ENCODE measurements around the gene NUDC. TPM values are rescaled to one million over a fixed set of nuclear protein-coding genes. Genes with fewer than 3 reads are reported as not detected.
A peak's percentile ranks its signal among the peaks of the same experiment; 100 is the strongest.

Gene NUDC
- total RNA-seq, 1 donor from 2014 or later: 151 TPM

DNA sequence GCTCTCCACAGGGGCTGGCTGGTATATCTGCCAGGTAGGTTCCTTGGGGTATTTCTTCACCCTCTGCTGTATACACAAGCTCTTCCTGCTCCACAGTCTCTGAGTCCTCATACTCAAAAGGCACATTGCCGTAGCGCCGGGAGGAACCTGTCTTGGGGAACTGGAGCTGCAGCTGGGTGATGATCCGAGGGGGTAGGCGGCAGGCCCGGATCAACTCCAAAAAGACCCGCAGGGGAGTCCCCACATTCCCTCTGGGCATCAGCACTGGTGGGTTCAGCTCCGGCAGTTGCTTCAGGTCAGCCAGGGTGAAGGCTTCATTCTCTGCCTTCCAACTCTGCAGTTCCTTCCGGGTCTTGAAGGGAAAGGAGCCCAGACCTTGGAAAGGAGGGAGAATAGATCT is 24.2 kb upstream of the NUDC start:
- Mint-ChIP-seq H3K4me3 (no peak overlapping the region), H3K27ac (no peak overlapping the region), H3K27me3 (ENCODE audit: insufficient read depth) (peaks cover under 1% of the 10 kb centered on the region), H3K4me1 (ENCODE audit: low read depth) (peaks cover 27% of the 10 kb centered on the region), H3K36me3 (ENCODE audit: low read depth) (peaks cover 24% of the 10 kb centered on the region), H3K9me3 (no peaks in the 10 kb centered on the region)
- DNase-seq (ENCODE audit: low spot score): no peak
- intact Hi-C loops (cut with micrococcal nuclease): no loop called here

DNA sequence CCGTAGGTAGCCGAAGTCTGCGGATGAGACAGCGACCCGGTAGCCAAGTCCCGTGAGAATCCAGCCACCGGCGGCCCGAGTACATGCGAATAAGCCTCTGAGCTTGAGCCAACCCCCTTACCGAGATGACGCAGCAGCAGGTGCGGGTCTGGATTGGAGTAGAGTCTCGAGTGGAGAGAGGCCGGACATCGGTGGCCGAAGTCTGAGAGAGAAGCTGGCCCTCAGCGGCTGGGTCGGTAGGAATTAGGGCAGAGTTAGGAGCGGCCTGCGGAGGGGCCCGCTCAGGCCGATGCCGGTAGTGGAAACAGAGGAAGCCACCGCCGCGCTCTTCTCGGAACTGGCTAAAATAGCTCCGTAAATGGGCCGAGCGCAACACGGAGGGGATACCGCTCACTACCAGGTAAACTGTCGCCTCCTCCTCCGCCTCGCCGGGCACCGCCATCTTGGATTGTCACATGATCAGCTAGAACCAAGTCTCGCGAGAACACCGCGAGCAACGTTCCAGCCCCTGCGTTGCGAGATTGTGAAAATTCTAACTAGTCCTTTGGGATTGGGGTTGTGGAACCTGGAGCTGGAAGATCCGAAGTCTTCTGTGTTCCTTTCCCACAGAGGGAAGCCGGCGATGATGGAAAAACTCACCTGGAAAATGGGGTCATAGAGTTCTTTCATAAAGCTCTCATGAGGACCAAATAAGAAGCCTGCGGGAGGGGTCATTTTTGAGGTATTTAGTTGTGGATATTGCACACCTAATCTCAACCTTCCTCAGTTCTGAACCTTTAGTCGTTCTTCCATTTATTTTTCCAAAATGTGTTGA is 21.3 kb upstream of the NUDC start, which contains the start of gene GPATCH3:
TSS of gene GPATCH3 (minus strand) at position 467 of the 814 bp plus-strand sequence. CDS start at position 442, 25 bp downstream.
- H3K9me3 Mint-ChIP-seq: no peaks in the 10 kb centered on the region
- peak; percentile 81 for DNase-seq (ENCODE audit: low spot score)
- peaks cover 5% of the 10 kb centered on the region for H3K36me3 Mint-ChIP-seq (ENCODE audit: low read depth)
- intact Hi-C loops (cut with micrococcal nuclease): loop anchor here (1.0 to 5.0 kb wide), 3 partner anchors 10 to 593 kb away; partner anchors contain the start of genes GPN2, NUDC and UBXN11
- peaks cover 27% of the 10 kb centered on the region for H3K4me1 Mint-ChIP-seq (ENCODE audit: low read depth)
- H3K27me3 Mint-ChIP-seq (ENCODE audit: insufficient read depth): peaks cover 2% of the 10 kb centered on the region
- H3K27ac Mint-ChIP-seq: peak within 1 kb of the TSS; percentile 96
- peak within 1 kb of the TSS; percentile 93 for H3K4me3 Mint-ChIP-seq

DNA sequence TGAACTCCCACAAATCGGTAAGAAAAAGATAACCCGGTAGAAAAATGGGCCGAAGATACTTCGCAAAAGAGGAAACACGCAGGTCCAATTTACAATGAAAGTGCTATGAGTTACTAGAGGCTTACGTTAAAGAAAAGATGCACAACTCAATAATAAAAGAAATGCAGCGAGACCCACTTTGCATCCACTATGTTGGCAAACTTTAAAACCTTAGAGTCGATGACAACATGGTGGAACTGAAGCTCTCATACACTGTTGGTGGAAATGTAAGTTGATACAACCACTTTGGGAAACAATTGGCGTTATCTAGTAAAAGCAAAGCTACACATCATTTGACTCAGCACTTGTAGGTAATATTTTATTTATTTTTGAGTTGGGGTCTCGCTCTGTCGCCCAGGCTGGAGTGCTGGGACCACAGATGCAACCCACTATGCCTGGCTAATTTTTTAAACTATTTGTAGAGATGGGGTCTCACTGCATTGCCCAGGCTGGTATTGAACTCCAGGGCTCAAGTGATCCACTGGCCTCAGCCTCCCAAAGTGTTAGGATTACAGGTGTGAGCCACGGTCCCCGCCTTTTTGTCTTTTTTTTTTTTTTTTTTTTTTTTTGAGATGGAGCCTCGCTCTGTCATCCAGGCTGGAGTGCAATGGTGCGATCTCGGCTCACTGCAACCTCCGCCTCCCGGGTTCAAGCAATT is 20.6 kb upstream of the NUDC start:
- peak overlapping the region; percentile 96 for H3K27ac Mint-ChIP-seq
- no peaks in the 10 kb centered on the region for H3K9me3 Mint-ChIP-seq
- intact Hi-C loops (cut with micrococcal nuclease): loop anchor here (1.0 to 5.0 kb wide), 3 partner anchors 11 to 594 kb away; partner anchors contain the start of genes GPN2, NUDC and UBXN11
- peaks cover 2% of the 10 kb centered on the region for H3K27me3 Mint-ChIP-seq (ENCODE audit: insufficient read depth)
- H3K4me3 Mint-ChIP-seq: peak overlapping the region; percentile 93
- H3K36me3 Mint-ChIP-seq (ENCODE audit: low read depth): peaks cover 5% of the 10 kb centered on the region
- DNase-seq (ENCODE audit: low spot score): no peak
- H3K4me1 Mint-ChIP-seq (ENCODE audit: low read depth): peaks cover 27% of the 10 kb centered on the region

DNA sequence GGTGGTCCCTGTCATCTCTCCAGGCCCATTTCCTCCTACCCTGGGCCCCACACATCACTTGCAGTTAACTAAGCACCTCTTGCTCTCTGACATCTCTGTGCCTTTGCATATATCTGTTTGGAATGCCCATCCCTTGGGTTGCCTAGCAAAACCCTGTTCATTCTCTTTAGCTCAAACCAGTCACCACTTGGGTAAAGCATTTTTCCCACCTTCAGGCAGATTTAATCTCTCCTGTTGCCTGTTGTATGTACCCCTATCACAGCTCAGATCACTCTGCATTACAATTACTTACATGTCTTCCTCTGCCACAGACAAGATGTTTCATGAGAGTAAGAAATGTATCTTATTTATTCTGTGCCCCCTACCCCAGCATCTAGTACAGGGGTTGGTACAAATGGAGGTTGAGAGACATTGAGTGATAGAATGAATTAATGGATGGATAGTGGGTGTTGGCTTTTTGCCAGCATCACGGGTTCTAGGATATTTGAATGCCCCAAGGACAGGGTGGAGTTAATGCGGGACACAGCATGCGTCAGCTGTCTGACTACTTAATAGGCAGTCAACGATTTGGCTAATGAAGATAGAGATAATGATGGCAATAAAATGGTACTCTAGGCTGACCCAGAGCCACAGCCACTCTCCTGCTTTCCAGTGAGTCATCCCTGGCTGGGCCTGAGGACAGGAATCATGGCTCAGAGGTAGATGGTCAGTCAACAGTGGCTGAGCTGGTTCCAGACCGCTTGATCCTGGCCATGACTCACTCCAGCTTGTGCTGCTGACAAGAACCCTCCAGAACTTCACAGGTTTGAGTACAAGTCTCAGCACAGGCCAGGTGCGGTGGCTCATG is 14.2 kb upstream of the NUDC start:
- H3K27ac Mint-ChIP-seq: no peak overlapping the region
- H3K27me3 Mint-ChIP-seq (ENCODE audit: insufficient read depth): peaks cover 10% of the 10 kb centered on the region
- H3K36me3 Mint-ChIP-seq (ENCODE audit: low read depth): no peaks in the 10 kb centered on the region
- H3K9me3 Mint-ChIP-seq: no peaks in the 10 kb centered on the region
- intact Hi-C loops (cut with micrococcal nuclease): no loop called here
- H3K4me3 Mint-ChIP-seq: no peak overlapping the region
- DNase-seq (ENCODE audit: low spot score): no peak
- H3K4me1 Mint-ChIP-seq (ENCODE audit: low read depth): no peaks in the 10 kb centered on the region

DNA sequence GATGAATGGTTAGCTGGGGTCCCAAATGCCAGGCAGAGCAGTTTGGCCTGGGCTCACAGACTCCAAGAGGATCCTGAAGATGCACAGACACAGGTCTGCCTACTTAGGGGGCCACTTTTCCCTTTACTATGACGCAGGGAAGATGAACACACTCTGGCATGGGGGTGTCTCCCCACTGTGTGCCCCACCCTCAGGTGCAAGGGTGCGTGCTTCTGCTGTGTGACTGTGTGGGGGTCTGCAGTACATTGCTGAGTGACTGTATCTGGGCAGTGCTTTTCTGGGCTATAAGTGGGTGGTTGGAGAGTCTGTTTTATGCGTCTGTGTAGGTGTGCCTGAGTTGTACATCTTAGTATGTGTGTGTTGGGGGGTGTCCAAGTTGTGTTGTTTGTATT is 11.6 kb upstream of the NUDC start:
- no peak for DNase-seq (ENCODE audit: low spot score)
- Mint-ChIP-seq H3K27ac (no peak overlapping the region), H3K27me3 (ENCODE audit: insufficient read depth) (peaks cover 13% of the 10 kb centered on the region), H3K4me3 (no peak overlapping the region), H3K9me3 (no peaks in the 10 kb centered on the region), H3K4me1 (ENCODE audit: low read depth) (no peaks in the 10 kb centered on the region), H3K36me3 (ENCODE audit: low read depth) (no peaks in the 10 kb centered on the region)
- intact Hi-C loops (cut with micrococcal nuclease): no loop called here

DNA sequence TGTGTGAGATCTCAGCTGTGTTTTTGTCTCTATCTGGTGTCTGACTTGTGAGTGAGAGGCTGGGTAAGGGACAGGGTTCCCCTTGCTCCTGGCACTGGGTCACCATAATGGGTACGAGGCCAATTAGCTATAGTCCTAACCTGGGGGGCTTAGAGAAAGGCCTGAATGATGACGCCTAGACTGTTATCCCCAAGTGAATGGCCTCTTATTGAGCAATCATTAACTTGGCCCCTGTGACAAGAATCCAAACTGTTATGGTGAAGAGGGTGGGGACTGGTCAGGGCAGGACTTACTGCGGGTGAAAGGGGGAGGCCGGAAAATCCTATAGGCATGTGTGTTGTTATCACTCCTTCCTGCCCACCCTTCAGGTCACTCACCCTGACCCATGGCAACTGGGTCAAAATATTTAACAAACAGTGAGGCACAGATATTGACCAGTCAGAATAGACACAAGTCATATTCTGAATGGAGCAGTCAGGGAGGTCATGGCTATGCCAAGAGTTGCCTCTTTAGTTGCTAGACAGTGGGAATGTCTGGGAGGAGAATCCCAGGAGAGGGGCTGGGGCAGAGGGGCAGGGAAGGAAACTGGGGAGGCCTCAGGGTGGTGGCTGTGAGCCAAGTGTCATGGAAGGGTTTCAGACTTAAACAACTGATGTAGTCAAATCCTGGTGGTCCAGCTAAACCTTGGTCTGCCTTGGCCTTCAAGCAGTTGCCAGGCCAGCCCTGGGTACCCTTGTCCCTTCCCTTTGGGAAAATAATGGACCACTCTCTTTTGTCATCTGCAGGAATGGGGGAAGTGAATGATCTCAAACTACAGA is 11.0 kb upstream of the NUDC start:
- Mint-ChIP-seq H3K4me3 (no peak overlapping the region), H3K4me1 (ENCODE audit: low read depth) (no peaks in the 10 kb centered on the region), H3K9me3 (no peaks in the 10 kb centered on the region), H3K36me3 (ENCODE audit: low read depth) (no peaks in the 10 kb centered on the region), H3K27me3 (ENCODE audit: insufficient read depth) (peaks cover 13% of the 10 kb centered on the region), H3K27ac (no peak overlapping the region)
- intact Hi-C loops (cut with micrococcal nuclease): no loop called here
- no peak for DNase-seq (ENCODE audit: low spot score)

DNA sequence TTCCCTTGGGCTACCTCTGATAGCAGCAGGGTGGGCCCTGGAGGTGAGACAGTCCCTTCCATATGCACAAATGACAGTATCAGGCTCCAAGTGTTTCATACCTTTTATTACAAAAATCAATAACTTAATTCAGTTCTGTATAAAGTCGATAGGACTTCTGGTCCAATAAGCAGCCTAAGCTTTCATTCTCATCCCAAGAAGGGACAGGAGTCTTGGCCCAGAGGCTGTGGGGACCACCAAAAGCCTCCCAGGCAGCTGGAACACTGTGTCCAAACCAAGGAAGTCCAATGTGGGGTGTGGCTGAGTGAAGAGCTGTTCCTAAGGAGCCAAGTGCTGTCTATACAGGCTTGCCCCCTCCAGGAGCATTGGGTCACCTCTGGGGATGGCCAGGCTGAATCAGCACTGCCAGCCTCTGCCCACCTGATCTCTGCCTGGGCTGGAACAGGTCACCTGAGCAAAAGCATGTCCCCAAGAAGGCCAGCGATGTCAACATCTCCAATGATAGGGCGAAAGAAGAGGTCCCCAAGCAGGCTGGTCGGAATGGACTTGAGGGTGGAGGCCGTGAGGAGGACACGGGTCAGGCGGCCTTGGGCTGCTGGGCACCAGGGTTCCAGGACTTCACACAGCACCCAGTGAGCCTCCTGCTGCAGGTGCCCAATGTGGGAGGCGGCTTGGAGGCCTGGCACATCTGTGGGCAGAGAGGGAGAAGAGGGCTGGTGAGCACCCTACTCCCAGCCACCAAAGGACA is 10.0 kb upstream of the NUDC start:
- Mint-ChIP-seq H3K36me3 (ENCODE audit: low read depth) (no peaks in the 10 kb centered on the region), H3K27ac (no peak overlapping the region), H3K9me3 (no peaks in the 10 kb centered on the region), H3K4me3 (no peak overlapping the region), H3K27me3 (ENCODE audit: insufficient read depth) (peaks cover 13% of the 10 kb centered on the region), H3K4me1 (ENCODE audit: low read depth) (no peaks in the 10 kb centered on the region)
- DNase-seq (ENCODE audit: low spot score): no peak
- intact Hi-C loops (cut with micrococcal nuclease): no loop called here

DNA sequence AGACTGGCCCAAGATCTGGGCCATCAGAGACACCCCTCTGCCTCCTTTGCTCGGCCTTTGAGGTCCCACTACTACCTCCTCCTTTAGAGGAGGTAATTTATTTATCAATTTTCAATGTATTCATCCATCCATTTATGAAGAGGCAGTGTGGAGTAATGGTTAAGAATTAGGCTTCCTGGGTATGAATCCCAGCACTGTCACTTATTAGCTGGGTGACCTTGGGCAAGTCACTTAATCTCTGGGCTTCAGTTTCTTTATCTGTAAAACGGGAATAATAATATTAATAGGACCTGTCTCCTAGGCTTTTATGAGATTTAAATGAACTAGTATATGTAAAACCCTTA is 9.4 kb upstream of the NUDC start:
- no peak overlapping the region for H3K27ac Mint-ChIP-seq
- H3K9me3 Mint-ChIP-seq: no peaks in the 10 kb centered on the region
- no peaks in the 10 kb centered on the region for H3K4me1 Mint-ChIP-seq (ENCODE audit: low read depth)
- DNase-seq (ENCODE audit: low spot score): no peak
- H3K27me3 Mint-ChIP-seq (ENCODE audit: insufficient read depth): peaks cover 13% of the 10 kb centered on the region
- intact Hi-C loops (cut with micrococcal nuclease): no loop called here
- H3K36me3 Mint-ChIP-seq (ENCODE audit: low read depth): no peaks in the 10 kb centered on the region
- no peak overlapping the region for H3K4me3 Mint-ChIP-seq

DNA sequence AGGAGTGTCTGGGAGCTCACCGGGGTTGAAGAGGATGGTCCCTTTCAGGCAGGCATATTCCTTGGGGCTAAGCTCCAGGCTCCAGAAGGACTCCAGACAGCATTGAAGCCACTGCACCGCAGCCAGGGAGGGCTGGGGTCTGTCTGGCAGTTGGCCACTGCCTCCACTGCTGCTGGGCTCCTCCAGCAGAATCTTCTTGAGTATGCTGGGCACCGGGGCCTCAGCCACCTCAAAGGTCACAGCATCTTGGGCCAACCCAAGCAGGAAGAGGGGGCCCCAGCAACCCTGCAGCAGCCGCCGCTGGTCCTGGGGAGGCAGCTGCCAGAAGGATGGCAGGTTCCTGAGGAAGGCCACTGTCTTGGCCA is 8.2 kb upstream of the NUDC start:
- no peaks in the 10 kb centered on the region for H3K36me3 Mint-ChIP-seq (ENCODE audit: low read depth)
- intact Hi-C loops (cut with micrococcal nuclease): no loop called here

DNA sequence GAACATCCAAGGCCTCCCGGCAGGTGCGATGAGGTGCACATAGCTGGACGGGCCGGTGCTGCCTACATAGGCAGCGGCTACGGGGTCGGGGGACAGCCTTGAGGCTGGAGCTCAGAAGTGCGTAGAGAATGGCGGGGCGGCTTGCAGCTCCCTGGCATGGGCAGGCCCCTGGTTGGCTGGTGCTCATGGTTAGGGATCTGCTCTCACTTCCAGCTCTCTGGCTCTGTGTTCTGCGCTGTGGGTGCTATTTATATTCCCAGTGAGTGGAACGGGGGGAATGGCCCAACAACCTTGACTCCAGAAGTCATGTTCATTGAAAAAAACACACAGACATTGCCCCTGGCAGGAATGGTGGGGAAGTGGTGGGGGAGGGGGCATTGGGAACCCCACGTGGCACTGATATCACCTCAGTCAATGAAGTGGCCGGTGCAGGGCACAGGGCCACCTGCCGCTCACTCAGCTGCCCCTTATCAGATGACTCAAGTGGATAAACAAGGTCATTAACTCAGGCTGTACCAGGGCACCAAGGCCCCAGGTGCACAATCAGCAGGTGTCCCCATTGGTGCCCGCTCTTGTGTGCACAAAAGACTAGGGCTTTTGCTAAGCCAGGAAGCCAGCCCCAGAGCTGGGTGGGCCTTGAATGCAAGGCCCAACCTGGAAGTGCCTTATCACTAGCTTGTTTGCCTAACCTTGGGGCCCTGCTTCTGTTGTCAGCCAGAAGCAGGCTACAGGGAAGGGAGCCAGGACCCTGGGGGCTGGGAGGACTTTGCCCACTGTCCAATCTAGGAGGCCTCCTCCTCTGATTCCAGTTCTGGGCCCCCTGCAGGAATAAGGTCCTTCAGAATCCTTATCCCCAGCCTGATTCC is 7.6 kb upstream of the NUDC start, which contains the start of gene NR0B2:
TSS of gene NR0B2 (minus strand) at position 222 of the 866 bp plus-strand sequence. CDS start at position 187, 35 bp downstream.
- Mint-ChIP-seq H3K9me3 (no peaks in the 10 kb centered on the region), H3K4me3 (no peak within 1 kb of the TSS), H3K27me3 (ENCODE audit: insufficient read depth) (peaks cover 11% of the 10 kb centered on the region), H3K36me3 (ENCODE audit: low read depth) (no peaks in the 10 kb centered on the region), H3K4me1 (ENCODE audit: low read depth) (no peaks in the 10 kb centered on the region), H3K27ac (no peak within 1 kb of the TSS)
- intact Hi-C loops (cut with micrococcal nuclease): no loop called here
- DNase-seq (ENCODE audit: low spot score): no peak

More for the DNA sequence above, 8.2 kb upstream of the NUDC start:
- H3K27ac Mint-ChIP-seq: no peak overlapping the region
- no peak for DNase-seq (ENCODE audit: low spot score)
- no peak overlapping the region for H3K4me3 Mint-ChIP-seq
- H3K9me3 Mint-ChIP-seq: no peaks in the 10 kb centered on the region
- no peaks in the 10 kb centered on the region for H3K4me1 Mint-ChIP-seq (ENCODE audit: low read depth)
- H3K27me3 Mint-ChIP-seq (ENCODE audit: insufficient read depth): peaks cover 11% of the 10 kb centered on the region

All from activated T-helper 1 cell treated with anti-CD3 and anti-CD28 coated beads, Interleukin-12 subunit alpha, Interleukin-12 subunit beta, Interleukin-2, Interleukin-4 antibody, amounts not matched to agents 30 ng/mL and 10 ng/mL and 1 ng/mL, durations not matched to agents 14 hours and 24 hours and 36 hours (primary cell).